ENCODE results near the gene RAMACL.

- TF ChIP-seq CTCF (IDR thresholded peaks at IDR 0.05) = no peak
- no peak for TF ChIP-seq POLR2A (IDR thresholded peaks at IDR 0.05)
These were observed 23.3 kb downstream of the RAMACL start for GRCh38 chr6:166563200-166563599.
